ENCODE results near the gene NTF4.
"Not testable (repeated sequence)": the region's sequence is repeated elsewhere in the genome, so short reads cannot be mapped to it uniquely, and the experiment has no call there.

NTF4 gene

DNA sequence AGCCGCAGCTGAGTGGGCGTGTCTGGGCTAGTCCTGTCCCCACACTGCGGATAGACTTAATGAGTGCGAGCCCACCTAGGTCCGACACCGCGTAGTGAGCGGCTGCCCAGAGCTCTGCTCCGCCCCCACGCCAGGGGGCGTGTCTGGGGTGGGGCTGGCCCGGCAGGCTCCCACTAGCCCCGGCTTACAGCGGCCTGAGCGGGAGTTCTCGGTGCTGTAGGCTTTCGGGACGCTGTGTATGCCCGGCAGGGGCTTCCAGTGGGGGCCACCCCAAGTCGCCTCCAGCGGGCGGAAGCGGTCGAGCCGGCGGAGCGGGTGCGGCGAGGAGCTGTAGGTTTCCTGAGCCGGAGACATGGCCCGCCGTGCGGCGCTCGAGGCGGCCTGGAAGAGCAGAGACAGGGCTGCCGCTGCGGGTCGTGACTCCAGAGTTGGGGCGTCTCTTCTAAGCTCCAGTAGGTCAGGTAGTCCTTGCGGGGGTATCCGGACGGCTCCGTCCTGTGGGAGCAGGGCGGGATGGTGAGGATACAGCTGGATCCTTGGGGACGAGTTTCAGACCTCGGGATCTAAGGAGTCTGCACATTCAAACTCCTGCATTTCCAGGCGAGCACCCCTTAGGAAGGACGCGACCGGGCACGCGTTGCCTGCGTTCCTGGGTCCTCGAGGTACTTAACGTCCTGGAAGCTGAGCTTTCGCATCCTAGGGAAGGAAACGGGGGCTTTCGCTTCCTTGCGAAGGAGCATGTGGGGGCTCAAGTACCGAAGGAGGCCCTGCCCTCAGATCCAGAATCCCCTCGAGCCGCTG lies 8.3 kb downstream of the NTF4 start:
- DNase-seq, result peak; percentile 59 to 64

DNA sequence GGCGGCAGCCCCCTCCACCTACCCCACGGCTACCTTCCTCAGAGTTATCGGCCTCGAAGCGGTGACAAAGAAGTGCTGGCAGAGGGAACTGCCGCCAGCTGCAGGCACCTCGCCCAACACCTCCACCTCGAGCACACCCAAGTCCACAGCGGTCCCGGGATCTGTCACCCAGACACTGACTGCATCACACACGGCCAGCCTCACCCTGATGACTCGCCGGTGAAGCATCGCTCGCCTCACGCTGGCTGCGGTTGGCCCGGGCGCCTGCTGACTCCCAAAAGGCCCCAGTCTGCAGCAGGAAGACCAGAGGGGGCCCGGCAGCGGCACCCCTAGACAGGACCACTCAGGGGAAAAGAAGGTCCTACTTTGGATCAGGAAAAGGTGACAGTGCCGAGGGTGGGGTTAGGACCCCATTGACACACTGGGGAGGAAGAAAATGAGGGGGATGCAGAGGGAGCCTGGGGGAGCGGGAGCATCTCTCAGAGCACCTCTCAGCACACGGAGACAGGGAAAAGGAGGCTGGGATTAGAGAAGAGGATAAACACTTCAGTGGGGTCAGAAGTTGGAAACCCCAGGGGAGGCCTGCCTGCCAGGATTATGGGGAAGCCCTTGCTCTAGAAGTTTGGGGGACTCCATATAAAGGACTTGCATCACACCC lies 14.1 kb downstream of the NTF4 start:
- not testable (repeated sequence) for DNase-seq

DNA sequence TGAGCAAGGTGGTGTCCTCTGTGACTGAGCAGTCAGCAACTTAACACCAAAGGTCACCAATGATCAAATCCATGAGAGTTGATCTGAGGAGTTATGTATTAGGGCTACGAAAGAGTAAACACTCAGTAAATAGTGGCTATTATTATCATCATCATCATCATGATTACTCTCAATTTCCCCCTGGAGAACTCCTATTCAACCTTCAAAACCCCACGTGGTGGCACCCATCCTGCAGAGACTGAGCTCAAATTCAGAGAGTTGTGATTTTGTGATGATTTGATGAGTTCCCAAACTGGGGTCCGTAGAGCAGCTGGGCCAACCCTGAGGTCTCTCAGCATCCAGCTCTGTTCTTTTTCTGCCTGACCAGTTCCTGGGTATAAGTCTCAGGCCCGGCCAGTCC lies 14.8 kb downstream of the NTF4 start:
- DNase-seq, result not testable (repeated sequence)

DNA sequence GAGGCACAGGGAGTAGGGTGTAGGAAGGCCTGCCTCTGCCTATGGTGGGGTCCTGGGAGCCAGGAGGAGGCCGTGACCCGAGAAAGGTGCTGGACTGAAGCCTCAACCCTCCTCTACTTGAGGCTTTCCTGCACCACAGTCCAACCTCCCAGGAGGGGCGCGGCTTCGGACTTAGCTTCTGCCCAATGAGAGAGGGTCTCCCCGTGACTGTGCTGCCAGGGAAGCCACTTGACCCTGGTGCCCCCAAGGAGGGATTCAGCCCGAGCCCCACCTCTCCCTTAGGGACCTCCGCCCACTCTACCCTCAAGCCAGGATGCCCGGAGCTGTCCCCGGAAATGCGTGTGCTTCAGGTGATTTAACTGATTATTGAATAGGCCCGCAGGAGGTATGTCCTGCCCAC lies 15.6 kb downstream of the NTF4 start, which contains the start of gene CGB8:
Gene CGB8, minus strand, starts transcription at position 101 of the 400 bp plus-strand sequence. CDS start 372 bp downstream, outside the sequence.
- DNase-seq, result not testable (repeated sequence)

DNA sequence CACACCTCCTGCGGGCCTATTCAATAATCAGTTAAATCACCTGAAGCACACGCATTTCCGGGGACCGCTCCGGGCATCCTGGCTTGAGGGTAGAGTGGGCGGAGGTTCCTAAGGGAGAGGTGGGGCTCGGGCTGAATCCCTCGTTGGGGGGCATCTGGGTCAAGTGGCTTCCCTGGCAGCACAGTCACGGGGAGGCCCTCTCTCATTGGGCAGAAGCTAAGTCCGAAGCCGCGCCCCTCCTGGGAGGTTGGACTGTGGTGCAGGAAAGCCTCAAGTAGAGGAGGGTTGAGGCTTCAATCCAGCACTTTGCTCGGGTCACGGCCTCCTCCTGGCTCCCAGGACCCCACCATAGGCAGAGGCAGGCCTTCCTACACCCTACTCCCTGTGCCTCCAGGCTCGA lies 21.1 kb downstream of the NTF4 start, which contains the start of gene CGB5:
Gene CGB5, plus strand, starts transcription at position 301 of the 400 bp plus-strand sequence. CDS start 362 bp downstream, outside the sequence.
- not testable (repeated sequence) for DNase-seq

DNA sequence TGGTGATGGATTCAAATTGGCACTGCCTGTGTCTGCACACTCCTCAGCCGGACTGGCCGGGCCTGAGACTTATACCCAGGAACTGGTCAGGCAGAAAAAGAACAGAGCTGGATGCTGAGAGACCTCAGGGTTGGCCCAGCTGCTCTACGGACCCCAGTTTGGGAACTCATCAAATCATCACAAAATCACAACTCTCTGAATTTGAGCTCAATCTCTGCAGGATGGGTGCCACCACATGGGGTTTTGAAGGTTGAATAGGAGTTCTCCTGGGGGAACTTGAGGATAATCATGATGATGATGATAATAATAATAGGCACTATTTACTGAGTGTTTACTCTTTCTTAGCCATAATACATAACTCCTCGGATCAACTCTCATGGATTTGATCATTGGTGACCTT lies 22.0 kb downstream of the NTF4 start:
- not testable (repeated sequence) for DNase-seq

DNA sequence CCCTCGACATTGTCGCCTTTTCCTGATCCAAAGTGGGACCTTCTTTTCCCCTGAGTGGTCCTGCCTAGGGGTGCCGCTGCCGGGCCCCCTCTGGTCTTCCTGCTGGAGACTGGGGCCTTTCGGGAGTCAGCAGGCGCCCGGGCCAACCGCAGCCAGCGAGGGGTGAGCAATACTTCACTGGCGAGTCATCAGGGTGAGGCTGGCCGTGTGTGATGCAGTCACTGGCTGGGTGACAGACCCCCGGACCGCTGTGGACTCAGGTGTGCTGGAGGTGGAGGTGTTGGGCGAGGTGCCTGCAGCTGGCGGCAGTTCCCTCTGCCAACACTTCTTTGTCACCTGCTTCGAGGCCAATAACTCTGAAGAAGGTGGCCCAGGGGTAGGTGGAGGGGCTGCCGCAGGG lies 22.4 kb downstream of the NTF4 start:
- DNase-seq, result no peak

DNA sequence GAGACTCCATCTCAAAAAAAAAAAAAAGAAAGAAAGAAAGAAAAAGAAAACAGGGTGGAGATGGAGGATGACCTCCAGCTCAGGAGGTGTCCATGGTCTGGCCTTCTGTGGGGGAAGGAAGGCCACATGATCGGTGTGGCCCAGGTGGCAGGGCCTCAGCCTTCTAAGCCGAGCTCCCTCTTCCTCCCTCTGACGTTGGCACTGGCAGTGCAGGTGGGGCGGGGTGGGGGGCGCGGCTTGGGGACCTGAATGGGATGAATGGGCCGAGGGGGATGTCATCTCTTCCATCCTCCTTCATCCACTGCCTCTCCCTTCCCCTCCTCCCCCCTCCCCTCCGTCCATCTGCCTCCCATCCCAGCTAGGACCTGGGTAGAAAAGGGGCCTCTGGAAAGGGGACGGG lies 24.9 kb downstream of the NTF4 start:
- not testable (repeated sequence) for DNase-seq

DNA sequence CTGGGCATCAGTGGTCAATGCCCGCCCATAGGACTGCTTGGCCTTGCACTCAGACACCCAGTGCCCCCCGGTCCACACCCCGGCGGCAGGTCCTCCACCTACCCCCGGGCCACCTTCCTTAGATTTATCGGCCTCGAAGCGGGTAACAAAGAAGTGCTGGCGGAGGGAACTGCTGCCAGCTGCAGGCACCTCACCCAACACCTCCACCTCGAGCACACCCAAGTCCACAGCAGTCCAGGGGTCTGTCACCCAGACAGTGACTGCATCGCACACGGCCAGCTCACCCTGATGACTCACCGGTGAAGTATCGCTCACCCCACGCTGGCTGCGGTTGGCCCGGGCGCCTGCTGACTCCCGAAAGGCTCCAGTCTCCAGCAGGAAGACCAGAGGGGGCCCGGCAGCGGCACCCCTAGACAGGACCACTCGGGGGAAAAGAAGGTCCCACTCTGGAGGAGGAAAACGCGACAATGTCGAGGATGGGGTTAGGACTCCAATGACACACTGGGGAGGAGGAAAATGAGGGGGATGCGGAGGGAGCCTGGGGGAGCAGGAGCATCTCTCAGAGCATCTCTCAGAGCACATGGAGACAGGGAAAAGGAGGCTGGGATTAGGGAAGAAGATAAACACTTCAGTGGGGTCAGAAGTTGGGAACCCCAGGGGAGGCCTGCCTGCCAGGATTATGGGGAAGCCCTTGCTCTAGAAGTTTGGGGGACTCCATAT lies 25.9 kb downstream of the NTF4 start:
- DNase-seq, result not testable (repeated sequence)

DNA sequence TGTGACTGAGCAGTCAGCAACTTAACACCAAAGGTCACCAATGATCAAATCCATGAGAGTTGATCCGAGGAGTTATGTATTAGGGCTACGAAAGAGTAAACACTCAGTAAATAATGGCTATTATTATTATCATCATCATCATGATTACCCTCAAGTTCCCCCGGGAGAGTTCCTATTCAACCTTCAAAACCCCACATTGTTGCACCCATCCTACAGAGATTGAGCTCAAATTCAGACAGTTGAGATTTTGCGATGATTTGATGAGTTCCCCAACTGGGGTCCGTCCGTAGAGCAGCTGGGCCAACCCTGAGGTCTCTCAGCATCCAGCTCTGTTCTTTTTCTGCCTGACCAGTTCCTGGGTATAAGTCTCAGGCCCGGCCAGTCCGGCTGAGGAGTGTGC lies 26.5 kb downstream of the NTF4 start:
- not testable (repeated sequence) for DNase-seq

DNA sequence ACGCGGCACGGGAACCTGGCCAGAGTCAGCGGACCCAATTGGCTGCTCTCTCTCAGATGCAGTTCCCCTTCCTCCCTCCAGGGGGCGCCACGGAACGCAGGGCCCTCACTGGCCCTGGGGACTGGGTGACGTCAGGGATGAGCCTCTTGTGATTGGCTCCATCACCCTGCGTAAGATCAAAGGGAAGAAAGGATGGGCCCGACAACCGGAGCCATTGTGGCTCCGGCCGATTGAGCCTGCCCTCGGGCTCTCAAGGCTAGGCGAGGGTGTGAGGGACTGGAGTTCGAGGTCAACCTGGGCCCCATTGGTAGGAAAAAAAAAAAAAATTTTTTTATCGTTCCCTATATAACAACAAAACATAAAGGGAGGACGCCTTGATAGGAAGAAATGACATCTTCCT lies 27.8 kb downstream of the NTF4 start, which contains the start of gene CGB1:
Gene CGB1, minus strand, starts transcription at position 81 of the 400 bp plus-strand sequence. CDS start 184 bp downstream, outside the sequence.
- DNase-seq, result peak; percentile 62 to 71

DNA sequence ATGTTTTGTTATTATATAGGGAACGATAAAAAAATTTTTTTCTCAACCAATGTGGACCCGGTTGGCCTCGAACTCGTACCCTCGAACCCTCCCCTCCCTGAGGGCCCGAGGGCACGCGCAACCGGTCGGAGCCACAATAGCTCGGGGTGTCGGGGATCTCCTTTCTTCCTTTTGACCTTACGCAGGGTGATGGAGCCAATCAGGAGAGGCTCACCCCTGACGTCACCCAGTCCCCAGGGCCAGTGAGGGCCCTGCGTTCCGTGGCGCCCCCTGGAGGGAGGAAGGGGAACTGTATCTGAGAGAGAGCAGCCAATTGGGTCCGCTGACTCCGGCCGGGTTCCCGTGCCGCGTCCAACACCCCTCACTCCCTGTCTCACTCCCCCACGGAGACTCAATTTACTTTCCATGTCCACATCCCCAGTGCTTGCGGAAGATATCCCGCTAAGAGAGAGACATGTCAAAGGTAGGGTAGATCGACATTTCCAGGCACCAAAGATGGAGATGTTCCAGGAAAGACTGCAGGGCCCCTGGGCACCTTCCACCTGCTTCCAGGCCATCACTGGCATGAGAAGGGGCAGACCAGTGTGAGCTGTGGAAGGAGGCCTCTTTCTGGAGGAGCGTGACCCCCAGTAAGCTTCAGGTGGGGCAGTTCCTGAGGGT lies 32.8 kb downstream of the NTF4 start, which contains the start of gene CGB2:
Gene CGB2, plus strand, starts transcription at position 249 of the 660 bp plus-strand sequence. Its CDS starts 206 bp downstream, at position 455.
- peak; percentile 78 to 81 for DNase-seq

DNA sequence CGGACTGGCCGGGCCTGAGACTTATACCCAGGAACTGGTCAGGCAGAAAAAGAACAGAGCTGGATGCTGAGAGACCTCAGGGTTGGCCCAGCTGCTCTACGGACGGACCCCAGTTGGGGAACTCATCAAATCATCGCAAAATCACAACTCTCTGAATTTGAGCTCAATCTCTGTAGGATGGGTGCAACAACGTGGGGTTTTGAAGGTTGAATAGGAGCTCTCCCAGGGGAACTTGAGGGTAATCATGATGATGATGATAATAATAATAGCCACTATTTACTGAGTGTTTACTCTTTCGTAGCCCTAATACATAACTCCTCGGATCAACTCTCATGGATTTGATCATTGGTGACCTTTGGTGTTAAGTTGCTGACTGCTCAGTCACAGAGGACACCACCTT lies 34.3 kb downstream of the NTF4 start:
- DNase-seq, result not testable (repeated sequence)

DNA sequence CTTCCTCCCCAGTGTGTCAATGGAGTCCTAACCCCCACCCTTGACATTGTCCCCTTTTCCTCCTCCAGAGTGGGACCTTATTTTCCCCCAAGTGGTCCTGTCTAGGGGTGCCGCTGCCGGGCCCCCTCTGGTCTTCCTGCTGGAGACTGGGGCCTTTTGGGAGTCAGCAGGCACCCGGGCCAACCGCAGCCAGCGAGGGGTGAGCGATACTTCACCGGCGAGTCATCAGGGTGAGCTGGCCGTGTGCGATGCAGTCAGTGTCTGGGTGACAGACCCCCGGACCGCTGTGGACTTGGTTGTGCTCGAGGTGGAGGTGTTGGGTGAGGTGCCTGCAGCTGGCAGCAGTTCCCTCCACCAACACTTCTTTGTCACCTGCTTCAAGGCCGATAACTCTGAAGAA lies 34.9 kb downstream of the NTF4 start:
- DNase-seq, result not testable (repeated sequence)

DNA sequence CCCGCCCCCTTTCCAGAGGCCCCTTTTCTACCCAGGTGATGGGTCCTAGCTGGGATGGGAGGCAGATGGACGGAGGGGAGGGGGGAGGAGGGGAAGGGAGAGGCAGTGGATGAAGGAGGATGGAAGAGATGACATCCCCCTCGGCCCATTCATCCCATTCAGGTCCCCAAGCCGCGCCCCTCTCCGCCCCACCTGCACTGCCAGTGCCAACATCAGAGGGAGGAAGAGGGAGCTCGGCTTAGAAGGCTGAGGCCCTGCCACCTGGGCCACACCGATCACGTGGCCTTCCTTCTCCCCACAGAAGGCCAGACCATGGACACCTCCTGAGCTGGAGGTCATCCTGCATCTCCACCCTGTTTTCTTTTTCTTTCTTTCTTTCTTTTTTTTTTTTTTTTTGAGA lies 35.9 kb downstream of the NTF4 start:
- not testable (repeated sequence) for DNase-seq

DNA sequence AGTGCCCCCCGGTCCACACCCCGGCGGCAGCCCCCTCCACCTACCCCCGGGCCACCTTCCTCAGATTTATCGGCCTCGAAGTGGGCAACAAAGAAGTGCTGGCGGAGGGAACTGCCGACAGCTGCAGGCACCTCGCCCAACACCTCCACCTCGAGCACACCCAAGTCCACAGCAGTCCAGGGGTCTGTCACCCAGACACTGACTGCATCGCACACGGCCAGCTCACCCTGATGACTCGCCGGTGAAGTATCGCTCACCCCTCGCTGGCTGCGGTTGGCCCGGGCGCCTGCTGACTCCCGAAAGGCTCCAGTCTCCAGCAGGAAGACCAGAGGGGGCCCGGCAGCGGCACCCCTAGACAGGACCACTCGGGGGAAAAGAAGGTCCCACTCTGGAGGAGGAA lies 39.0 kb downstream of the NTF4 start:
- DNase-seq, result not testable (repeated sequence)

DNA sequence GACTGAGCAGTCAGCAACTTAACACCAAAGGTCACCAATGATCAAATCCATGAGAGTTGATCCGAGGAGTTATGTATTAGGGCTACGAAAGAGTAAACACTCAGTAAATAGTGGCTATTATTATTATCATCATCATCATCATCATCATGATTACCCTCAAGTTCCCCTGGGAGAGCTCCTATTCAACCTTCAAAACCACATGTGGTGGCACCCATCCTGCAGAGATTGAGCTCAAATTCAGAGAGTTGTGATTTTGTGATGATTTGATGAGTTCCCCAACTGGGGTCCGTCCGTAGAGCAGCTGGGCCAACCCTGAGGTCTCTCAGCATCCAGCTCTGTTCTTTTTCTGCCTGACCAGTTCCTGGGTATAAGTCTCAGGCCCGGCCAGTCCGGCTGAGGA lies 39.5 kb downstream of the NTF4 start:
- not testable (repeated sequence) for DNase-seq

DNA sequence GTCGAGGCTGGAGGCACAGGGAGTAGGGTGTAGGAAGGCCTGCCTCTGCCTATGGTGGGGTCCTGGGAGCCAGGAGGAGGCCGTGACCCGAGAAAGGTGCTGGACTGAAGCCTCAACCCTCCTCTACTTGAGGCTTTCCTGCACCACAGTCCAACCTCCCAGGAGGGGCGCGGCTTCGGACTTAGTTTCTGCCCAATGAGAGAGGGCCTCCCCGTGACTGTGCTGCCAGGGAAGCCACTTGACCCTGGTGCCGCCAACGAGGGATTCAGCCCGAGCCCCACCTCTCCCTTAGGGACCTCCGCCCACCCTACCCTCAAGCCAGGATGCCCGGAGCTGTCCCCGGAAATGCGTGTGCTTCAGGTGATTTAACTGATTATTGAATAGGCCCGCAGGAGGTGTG lies 40.4 kb downstream of the NTF4 start, which contains the start of gene CGB3:
Gene CGB3, minus strand, starts transcription at position 101 of the 400 bp plus-strand sequence. CDS start 362 bp downstream, outside the sequence.
- not testable (repeated sequence) for DNase-seq

DNA sequence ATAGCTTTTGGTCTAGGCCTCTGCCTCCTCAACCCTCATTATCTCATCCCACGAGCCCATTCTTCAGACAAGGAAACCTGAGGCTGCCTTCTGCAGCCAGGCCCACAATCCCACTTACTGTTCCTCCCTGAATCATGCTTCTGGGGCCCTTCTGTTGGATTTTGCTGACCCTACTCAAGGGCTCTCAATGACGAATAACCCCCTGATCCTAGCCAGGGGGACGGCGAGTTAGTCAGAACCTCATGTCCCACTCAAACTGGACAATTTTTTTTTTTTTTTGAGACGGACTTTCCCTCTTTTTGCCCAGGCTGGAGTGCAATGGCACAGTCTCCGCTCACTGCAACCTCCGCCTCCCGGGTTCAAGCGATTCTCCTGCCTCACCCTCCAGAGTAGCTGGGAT lies 42.5 kb downstream of the NTF4 start:
- no peak for DNase-seq

DNA sequence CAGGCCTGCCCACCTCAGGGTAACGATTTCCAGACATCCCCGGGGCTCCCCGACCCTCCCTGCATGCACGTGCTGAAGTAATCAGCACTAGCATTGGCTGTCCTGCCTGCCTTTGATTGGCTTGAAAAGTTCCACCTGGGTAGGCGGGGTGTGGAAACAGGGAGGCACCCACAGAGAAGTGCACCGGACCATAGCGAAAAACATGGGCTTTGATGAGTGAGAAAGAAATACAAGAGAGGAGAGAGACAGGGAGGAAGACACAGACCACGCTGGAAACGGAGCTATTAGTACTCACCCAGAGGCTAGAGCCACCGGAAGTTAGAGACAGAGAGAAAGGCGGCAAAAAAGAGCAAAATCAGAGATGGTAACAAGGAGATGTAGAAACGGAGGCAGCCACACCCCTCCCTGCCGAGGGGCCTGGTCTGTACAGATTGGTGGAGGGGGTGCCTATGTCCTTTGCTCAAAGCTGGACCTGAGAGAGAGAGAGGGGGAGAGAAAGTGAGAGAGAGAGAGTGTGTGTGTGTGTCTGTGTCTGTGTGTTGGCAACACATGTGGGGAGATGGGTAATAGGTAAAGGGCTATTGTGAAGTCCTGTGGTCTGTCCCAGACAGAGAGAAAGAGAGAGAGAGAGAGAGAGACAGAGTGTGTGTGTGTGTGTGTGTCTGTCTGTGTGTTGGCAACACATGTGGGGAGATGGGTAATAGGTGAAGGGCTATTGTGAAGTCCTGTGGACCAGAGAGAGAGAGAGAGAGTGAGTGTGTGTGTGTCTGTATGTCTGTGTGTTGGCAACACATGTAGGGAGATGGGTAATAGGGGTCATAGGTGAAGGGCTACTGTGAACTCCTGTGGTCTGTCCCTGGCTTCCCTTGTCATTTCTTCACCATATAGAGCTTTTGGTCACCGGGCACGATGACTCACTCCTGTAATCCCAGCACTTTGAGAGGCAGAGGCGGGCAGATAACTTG lies 43.4 kb downstream of the NTF4 start:
- peak in 1 of 2 experiments; percentile 27 for DNase-seq

DNA sequence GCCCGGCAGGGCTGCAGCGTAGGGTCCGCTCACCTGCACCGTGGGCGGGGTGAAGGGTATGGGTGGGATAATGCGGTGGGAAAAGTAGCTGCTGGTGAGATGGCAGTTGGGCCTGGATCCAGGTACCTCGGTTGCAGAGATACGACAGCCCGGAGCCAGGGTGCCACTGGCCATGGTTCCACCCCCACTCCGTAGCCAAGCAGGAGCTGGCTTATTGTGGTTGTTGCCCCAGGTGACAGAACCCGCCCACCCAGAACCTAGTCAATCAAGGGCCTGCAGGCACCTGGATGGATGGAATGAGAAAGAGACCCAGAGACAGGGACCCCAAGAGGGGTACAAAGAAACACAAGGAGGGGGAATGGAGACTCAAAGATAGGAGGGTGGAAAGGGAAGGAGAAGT lies 44.3 kb downstream of the NTF4 start:
- DNase-seq, result no peak
